Vagina (tissue), 2 donors: ENCODE data around the gene MIS18A.

Experiments used
- POLR2A ChIP-seq, 2 donors: fragments of 450-650 bp; IDR thresholded peaks; one replicate each; pipeline ENCODE4 v1.6.1; 2017; ENCODE audit warnings: antibody characterized with exemption in 2 of 2, mild to moderate bottlenecking in 2 of 2, moderate library complexity in 2 of 2
- POLR2AphosphoS5 ChIP-seq, 2 donors: sonication (generic); formaldehyde crosslinking; IDR thresholded peaks; one replicate each; pipeline ENCODE4 v1.9.0; 2017; ENCODE audit warnings: antibody characterized with exemption in 2 of 2, mild to moderate bottlenecking in 2 of 2, low read depth in 1 of 2; ENCODE audit not compliant: insufficient read depth in 1 of 2
- TF ChIP-seq, protein P1 (sequence below), 3 experiments: fragments of 450-650 bp in 2 of 3; fragments of 200-600 bp in 1 of 3; sonication (generic) in 1 of 3; IDR thresholded peaks; one replicate each; pipeline ENCODE4 v1.5.1; 2017 to 2019; ENCODE audit warnings: antibody characterized with exemption in 3 of 3, mild to moderate bottlenecking in 2 of 3, moderate library complexity in 2 of 3

DNA sequence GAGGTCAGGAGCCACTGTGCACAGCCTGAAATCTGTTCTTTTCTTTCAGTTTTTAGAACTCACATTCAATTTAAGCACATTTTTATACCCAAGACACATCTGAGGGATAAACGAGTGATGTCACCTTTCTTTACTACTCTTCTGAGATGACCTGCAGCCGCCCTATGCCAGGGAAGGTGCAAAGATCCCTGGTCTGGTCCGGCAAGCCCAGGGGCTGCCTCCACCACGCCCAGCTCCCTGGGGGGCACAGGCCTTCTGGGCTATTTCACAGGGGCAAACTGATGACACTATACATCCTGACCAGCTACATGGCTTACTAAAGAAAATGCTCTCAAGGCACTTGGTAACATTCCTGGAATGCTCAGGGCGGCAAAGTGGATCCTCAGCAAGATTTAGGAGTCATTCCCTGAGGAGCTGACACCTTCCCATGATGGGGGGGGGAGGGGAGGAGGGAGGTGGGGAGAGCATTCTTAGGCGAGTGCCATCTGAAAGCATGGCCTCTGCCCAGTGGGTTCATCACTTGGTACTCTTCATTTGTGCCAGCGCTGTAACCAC is 31.1 kb upstream of the MIS18A start:
- TF ChIP-seq, protein P1, sequence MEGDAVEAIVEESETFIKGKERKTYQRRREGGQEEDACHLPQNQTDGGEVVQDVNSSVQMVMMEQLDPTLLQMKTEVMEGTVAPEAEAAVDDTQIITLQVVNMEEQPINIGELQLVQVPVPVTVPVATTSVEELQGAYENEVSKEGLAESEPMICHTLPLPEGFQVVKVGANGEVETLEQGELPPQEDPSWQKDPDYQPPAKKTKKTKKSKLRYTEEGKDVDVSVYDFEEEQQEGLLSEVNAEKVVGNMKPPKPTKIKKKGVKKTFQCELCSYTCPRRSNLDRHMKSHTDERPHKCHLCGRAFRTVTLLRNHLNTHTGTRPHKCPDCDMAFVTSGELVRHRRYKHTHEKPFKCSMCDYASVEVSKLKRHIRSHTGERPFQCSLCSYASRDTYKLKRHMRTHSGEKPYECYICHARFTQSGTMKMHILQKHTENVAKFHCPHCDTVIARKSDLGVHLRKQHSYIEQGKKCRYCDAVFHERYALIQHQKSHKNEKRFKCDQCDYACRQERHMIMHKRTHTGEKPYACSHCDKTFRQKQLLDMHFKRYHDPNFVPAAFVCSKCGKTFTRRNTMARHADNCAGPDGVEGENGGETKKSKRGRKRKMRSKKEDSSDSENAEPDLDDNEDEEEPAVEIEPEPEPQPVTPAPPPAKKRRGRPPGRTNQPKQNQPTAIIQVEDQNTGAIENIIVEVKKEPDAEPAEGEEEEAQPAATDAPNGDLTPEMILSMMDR (IDR thresholded peaks at IDR 0.05) = no peak
- TF ChIP-seq POLR2A (IDR thresholded peaks at IDR 0.05) = no peak
- no peak for TF ChIP-seq POLR2AphosphoS5 (IDR thresholded peaks at IDR 0.05; ENCODE audit: insufficient read depth in 1 of 2, low read depth in 1 of 2)
